Measurements from ENCODE around the gene ZNF423.

- no peak for TF ChIP-seq EZH2phosphoT487 (IDR thresholded peaks at IDR 0.05; ENCODE audit: unreplicated experiment)
- no peak for TF ChIP-seq REST (IDR thresholded peaks at IDR 0.05; ENCODE audit: unreplicated experiment)
- peak in 1 of 2 experiments; percentile 25; a peak in 1 of 4 replicates for TF ChIP-seq CTCF (conservative IDR thresholded peaks at IDR 0.05; ENCODE audit: low read depth in 2 of 2)
- no peak for TF ChIP-seq EZH2 (IDR thresholded peaks at IDR 0.05; ENCODE audit: low read depth, unreplicated experiment)
- TF ChIP-seq NANOG (IDR thresholded peaks at IDR 0.05; ENCODE audit: borderline replicate concordance) = no peak
- TF ChIP-seq POLR2AphosphoS5 (IDR thresholded peaks at IDR 0.05; ENCODE audit: low read depth) = no peak
- no peak for TF ChIP-seq JUNB (IDR thresholded peaks at IDR 0.05; ENCODE audit: unreplicated experiment)
- no peak for TF ChIP-seq ZNF331 (CRISPR knock-in tag; IDR thresholded peaks at IDR 0.05; ENCODE audit: low read depth)
- TF ChIP-seq ZNF114 (CRISPR knock-in tag; IDR thresholded peaks at IDR 0.05) = no peak
- no peak for TF ChIP-seq CREB1 (CRISPR knock-in tag; IDR thresholded peaks at IDR 0.05; ENCODE audit: low read depth)
Measured at GRCh38 chr16:49835161-49835777, 20.6 kb downstream of the ZNF423 start.
